ENCODE results near the gene ZNF622. TPM values are rescaled to one million over a fixed set of nuclear protein-coding genes. Genes with fewer than 3 reads are reported as not detected.

ZNF622 gene, protein sequence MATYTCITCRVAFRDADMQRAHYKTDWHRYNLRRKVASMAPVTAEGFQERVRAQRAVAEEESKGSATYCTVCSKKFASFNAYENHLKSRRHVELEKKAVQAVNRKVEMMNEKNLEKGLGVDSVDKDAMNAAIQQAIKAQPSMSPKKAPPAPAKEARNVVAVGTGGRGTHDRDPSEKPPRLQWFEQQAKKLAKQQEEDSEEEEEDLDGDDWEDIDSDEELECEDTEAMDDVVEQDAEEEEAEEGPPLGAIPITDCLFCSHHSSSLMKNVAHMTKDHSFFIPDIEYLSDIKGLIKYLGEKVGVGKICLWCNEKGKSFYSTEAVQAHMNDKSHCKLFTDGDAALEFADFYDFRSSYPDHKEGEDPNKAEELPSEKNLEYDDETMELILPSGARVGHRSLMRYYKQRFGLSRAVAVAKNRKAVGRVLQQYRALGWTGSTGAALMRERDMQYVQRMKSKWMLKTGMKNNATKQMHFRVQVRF
- total RNA-seq (ENCODE audit: low replicate concordance) = 30.8 and 77.8 TPM in 2 replicates

DNA sequence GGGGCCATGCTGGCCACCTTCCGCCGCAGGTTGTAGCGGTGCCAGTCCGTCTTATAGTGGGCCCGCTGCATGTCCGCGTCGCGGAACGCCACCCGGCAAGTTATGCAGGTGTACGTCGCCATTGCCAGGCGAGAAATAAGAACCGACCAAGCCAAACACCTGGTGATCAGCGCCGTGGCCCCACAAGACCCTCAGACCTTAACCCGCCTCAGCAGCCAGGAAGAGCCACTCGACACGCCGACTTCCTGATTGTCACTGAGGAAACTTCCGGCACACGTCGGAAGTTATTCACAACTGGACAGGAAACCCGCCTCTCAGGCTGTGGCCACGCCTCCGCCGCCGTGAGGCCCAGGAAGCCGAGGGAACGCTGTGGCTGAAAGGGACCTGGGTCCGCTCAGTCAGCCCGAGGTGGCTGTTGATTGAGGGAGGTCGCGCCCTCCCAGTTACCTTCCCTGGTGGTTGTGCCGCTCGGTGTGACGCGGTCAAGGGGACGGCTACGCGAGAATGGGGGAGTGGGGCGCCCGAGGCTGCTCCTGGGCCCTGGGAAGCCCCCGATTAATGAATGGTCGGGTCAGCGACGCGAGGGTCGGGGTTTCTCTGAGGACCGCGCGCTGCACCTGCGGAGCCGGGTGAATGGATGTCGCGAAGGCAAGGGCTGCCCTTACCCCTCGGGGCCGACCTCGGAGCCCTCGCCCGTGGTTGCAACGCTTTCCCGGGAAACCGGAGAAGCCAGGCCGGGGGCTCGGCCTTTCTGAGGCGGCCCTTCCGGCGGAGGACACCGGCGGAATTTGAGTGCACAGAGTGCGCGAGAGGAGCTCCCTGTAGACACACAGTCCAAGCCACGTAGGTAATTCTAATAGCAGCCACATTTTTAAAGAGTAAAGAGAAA, at the start of gene ZNF622:
ZNF622 (minus strand) TSS at position 257 of the 889 bp plus-strand sequence; CDS start at position 122, 135 bp downstream.
- peak; percentile 85 for DNase-seq (ENCODE audit: low read depth)
- peak within 1 kb of the TSS; percentile 90 for H3K4me3 ChIP-seq (ENCODE audit: low read depth, low read length)
- TF ChIP-seq, protein P1, sequence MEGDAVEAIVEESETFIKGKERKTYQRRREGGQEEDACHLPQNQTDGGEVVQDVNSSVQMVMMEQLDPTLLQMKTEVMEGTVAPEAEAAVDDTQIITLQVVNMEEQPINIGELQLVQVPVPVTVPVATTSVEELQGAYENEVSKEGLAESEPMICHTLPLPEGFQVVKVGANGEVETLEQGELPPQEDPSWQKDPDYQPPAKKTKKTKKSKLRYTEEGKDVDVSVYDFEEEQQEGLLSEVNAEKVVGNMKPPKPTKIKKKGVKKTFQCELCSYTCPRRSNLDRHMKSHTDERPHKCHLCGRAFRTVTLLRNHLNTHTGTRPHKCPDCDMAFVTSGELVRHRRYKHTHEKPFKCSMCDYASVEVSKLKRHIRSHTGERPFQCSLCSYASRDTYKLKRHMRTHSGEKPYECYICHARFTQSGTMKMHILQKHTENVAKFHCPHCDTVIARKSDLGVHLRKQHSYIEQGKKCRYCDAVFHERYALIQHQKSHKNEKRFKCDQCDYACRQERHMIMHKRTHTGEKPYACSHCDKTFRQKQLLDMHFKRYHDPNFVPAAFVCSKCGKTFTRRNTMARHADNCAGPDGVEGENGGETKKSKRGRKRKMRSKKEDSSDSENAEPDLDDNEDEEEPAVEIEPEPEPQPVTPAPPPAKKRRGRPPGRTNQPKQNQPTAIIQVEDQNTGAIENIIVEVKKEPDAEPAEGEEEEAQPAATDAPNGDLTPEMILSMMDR (IDR thresholded peaks at IDR 0.05; ENCODE audit: insufficient read depth, low read length) = no peak

DNA sequence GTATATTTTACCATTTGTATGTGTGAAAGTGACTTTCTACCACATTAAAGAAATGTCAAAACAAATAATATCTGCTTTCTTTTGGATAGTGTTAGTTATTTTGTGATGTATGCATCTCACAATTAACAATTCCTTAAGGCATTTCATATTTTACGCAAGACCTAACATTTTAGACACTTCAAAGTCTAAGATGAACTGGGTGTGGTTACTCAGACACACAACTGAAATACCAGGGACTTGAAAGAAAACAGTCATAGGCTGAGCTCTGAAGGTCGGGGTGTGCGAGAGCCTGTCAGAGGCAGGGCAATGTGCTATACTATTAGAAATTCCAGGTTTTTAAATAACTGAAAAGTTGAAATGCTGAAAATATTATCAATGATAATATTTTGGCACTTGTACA, 44.5 kb upstream of the ZNF622 start:
- DNase-seq (ENCODE audit: low read depth) = no peak

DNA sequence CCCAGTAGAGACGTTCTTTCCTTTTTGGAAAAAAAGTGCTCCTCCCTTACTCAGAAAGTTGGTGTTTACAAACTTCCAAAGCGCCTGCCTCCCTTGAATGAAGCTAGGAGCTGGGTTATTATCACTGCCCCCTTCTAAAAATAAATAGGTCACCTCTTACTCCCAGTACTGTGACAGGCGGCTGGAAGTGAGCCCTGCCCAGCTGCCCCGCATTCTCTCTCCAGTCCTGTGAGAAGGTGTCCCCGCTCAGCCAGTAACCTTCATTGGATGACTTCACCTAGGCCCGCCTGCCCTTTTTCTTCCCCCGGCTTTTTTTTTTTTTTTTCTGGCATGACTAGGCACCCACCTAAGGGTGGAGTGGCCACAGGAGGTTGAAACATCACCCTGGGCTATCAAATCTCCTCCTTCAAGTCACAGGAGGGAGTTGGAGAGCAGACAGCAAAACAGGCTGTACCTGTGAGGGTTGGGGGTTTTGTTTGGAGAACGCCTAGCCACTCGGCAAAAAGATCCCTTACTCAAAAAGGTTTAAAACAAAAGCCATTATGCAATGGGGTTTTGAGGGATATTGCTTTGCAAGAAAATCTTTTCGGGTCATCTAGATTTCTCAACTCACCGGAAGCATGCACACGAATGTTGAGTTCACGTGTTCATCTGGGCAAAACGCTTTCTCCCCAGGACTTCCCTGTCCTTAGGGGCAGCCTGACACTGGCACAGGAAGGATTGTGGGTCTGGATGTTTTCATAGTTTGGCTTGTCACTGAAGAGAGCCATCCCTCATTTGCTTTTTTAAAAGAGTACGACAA, 43.3 kb upstream of the ZNF622 start:
- H3K4me3 ChIP-seq (ENCODE audit: low read depth, low read length) = peak overlapping the region; percentile 3
- TF ChIP-seq, protein P1 (IDR thresholded peaks at IDR 0.05; ENCODE audit: insufficient read depth, low read length) = no peak
- DNase-seq (ENCODE audit: low read depth) = peak; percentile 39

More for the DNA sequence above, 44.5 kb upstream of the ZNF622 start:
- TF ChIP-seq, protein P1 (IDR thresholded peaks at IDR 0.05; ENCODE audit: insufficient read depth, low read length) = no peak
- no peak overlapping the region for H3K4me3 ChIP-seq (ENCODE audit: low read depth, low read length)

DNA sequence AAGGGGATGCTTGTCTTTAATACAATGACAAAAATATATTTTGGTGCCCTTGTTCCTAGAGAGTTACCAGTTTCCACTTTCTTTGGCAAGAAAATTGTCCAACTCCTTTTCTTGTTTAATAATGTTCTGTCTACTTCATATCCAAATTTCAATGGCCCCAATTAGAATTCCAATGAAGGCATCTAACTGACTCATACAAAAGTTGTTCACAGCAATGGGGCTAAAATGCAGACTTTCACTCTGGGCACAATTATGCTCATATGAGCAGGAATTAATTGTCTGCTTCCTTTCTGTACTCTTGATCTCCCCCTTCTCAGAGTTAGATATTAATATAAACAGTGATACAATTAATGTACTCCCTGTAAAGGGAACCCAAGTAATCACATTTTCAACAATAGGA, 42.1 kb upstream of the ZNF622 start:
- no peak overlapping the region for H3K4me3 ChIP-seq (ENCODE audit: low read depth, low read length)

DNA sequence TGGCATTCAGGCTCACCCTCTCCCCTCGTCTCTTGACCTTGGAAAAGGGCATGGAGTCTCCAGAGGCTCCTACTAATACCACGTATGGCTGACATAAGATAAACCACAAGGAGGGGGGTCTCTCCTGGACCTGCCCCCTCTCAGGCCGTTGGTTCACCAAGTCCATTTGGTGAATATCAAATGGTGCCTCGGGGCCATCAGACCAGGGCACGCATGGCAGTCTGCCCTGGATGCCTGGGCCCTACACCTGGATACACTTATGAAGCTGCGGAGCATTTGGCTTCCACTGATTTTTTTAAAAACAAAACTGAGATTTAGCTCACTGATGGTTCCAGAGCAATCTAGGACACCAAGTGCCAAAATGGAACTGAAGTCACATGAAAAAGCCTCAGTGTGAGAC, 40.3 kb upstream of the ZNF622 start:
- DNase-seq (ENCODE audit: low read depth) = no peak
- H3K4me3 ChIP-seq (ENCODE audit: low read depth, low read length) = no peak overlapping the region
- TF ChIP-seq, protein P1 (IDR thresholded peaks at IDR 0.05; ENCODE audit: insufficient read depth, low read length) = no peak

More for the DNA sequence above, 42.1 kb upstream of the ZNF622 start:
- TF ChIP-seq, protein P1 (IDR thresholded peaks at IDR 0.05; ENCODE audit: insufficient read depth, low read length) = no peak
- peak; percentile 10 for DNase-seq (ENCODE audit: low read depth)
